Adrenal gland (tissue), 5 donors: ENCODE data around the gene DZIP3.

Source experiments
- CTCF ChIP-seq, 6 experiments: fragments of 450-650 bp in 4 of 6; fragments of 200-600 bp in 2 of 6; sonication (generic) in 1 of 6; IDR thresholded peaks; 1 replicate in 5 of 6; 2 replicates in 1 of 6; pipeline versions ENCODE4 v1.5.1 to v1.8.0; 2016 to 2021; ENCODE audit warnings: antibody characterized with exemption in 6 of 6, mild to moderate bottlenecking in 2 of 6, moderate library complexity in 1 of 6
- POLR2A ChIP-seq, 2 donors: fragments of 450-650 bp; IDR thresholded peaks; one replicate each; pipeline ENCODE4 v1.6.1; 2017; ENCODE audit warnings: antibody characterized with exemption in 2 of 2, mild to moderate bottlenecking in 2 of 2, moderate library complexity in 1 of 2
- donor health status: DM: no; HTN: no; CAD: no.

GRCh38 chr3:108578064-108578463 is 11.5 kb upstream of the DZIP3 start:
- TF ChIP-seq CTCF (IDR thresholded peaks at IDR 0.05) (no peak), POLR2A (IDR thresholded peaks at IDR 0.05) (no peak)
